ENCODE measurements around the gene RPS3. TPM values are rescaled to one million over a fixed set of nuclear protein-coding genes. Genes with fewer than 3 reads are reported as not detected.

Gene RPS3
- total and polyA plus RNA-seq, 2 donors (not counting 3 experiments of a cell fraction or from before 2014, with no cell fraction given): 2,973 to 3,734 TPM

- TF ChIP-seq, protein P1, sequence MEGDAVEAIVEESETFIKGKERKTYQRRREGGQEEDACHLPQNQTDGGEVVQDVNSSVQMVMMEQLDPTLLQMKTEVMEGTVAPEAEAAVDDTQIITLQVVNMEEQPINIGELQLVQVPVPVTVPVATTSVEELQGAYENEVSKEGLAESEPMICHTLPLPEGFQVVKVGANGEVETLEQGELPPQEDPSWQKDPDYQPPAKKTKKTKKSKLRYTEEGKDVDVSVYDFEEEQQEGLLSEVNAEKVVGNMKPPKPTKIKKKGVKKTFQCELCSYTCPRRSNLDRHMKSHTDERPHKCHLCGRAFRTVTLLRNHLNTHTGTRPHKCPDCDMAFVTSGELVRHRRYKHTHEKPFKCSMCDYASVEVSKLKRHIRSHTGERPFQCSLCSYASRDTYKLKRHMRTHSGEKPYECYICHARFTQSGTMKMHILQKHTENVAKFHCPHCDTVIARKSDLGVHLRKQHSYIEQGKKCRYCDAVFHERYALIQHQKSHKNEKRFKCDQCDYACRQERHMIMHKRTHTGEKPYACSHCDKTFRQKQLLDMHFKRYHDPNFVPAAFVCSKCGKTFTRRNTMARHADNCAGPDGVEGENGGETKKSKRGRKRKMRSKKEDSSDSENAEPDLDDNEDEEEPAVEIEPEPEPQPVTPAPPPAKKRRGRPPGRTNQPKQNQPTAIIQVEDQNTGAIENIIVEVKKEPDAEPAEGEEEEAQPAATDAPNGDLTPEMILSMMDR (IDR thresholded peaks at IDR 0.05; ENCODE audit: extremely low read depth in 1 of 2, insufficient read depth in 1 of 2, low read depth in 1 of 2, low read length in 2 of 2): no peak
- no peak for TF ChIP-seq MYC (IDR thresholded peaks at IDR 0.05; ENCODE audit: low read depth, low read length)
- TF ChIP-seq GATA2 (IDR thresholded peaks at IDR 0.05; ENCODE audit: insufficient read depth, insufficient read length, low read depth, low read length): no peak
- TF ChIP-seq, protein P2, sequence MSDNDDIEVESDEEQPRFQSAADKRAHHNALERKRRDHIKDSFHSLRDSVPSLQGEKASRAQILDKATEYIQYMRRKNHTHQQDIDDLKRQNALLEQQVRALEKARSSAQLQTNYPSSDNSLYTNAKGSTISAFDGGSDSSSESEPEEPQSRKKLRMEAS (IDR thresholded peaks at IDR 0.05; ENCODE audit: insufficient read depth, insufficient read length): no peak
- TF ChIP-seq POLR2AphosphoS5 (IDR thresholded peaks at IDR 0.05; ENCODE audit: insufficient read depth, low read depth, low read length): no peak
- TF ChIP-seq EZH2 (IDR thresholded peaks at IDR 0.05; ENCODE audit: borderline replicate concordance, low read depth, low read length, severe bottlenecking): no peak
- no peak for TF ChIP-seq FOS (IDR thresholded peaks at IDR 0.05; ENCODE audit: borderline replicate concordance, insufficient read depth, low read length)
- no peak for TF ChIP-seq JUN (IDR thresholded peaks at IDR 0.05; ENCODE audit: borderline replicate concordance, insufficient read depth, insufficient read length, low read depth)
- no peak for TF ChIP-seq POLR2A (IDR thresholded peaks at IDR 0.05; ENCODE audit: low read depth, low read length)
- dilution Hi-C loops (cut with MboI; ENCODE audit: extremely low pct_ligation_motif_present, low sequenced_read_pairs): no loop called here
- no peaks in the 10 kb centered on the region for H3K9me3 ChIP-seq (replicated peaks; ENCODE audit: control insufficient read depth, insufficient read depth, low read length)
These were observed 23.2 kb downstream of the RPS3 start for GRCh38 chr11:75422248-75423231.

More at GRCh38 chr11:75422248-75423231, 23.2 kb downstream of the RPS3 start:
- Histone ChIP-seq H3K9ac (replicated peaks; ENCODE audit: extremely low read depth, insufficient read depth, low read length) (no peak overlapping the region), H4K20me1 (replicated peaks; ENCODE audit: control insufficient read depth, extremely low read depth, insufficient read depth, low read length) (no peaks in the 10 kb centered on the region), H3K9me1 (replicated peaks; ENCODE audit: control insufficient read depth, extremely low read depth, insufficient read depth, low read length) (no peaks in the 10 kb centered on the region), H3K27ac (ENCODE audit: insufficient read depth, low read depth, low read length) (no peak overlapping the region), H3K79me2 (ENCODE audit: control insufficient read depth, insufficient read depth, low read length) (no peaks in the 10 kb centered on the region), H2AFZ (ENCODE audit: low read depth, low read length) (no peak overlapping the region), H3K4me1 (ENCODE audit: control insufficient read depth, extremely low read depth, insufficient read depth, low read length) (peaks cover 22% of the 10 kb centered on the region), H3K27me3 (ENCODE audit: control insufficient read depth in 2 of 2, insufficient read depth in 2 of 2, low read length in 2 of 2) (no peaks in the 10 kb centered on the region), H3K36me3 (ENCODE audit: control insufficient read depth in 2 of 2, extremely low read depth in 1 of 2, insufficient read depth in 2 of 2, low read length in 2 of 2) (peaks cover 0 to 6% of the 10 kb centered on the region in 2 experiments), H3K4me2 (ENCODE audit: insufficient read depth, low read length) (no peak overlapping the region), H3K4me3 (replicated peaks in 1 of 3; ENCODE audit: insufficient read depth in 1 of 3, low read depth in 1 of 3, low read length in 3 of 3) (no peak overlapping the region)
- FAIRE-seq (no peak), DNase-seq (ENCODE audit: low read depth, low spot score) (no peak)
- intact Hi-C loops (cut with micrococcal nuclease): no loop called here
- no TSS peak for BruUV-seq (replicated peaks)
- CTCF ChIA-PET: no interaction called here
- POLR2A ChIA-PET: no interaction called here

Measured in endothelial cell of umbilical vein (primary cell).